Activated B cell treated with CpG ODN at 0.5 μM for 24 hours (primary cell): ENCODE measurements around the gene PWWP2B. TPM values are rescaled to one million over a fixed set of nuclear protein-coding genes. Genes with fewer than 3 reads are reported as not detected.

Experiments used
- ATAC-seq: fragments of 200-7000 bp; cut with Tn5 transposase; one replicate; pipeline ENCODE4 v1.10.0; 2021; ENCODE audit warnings: low read depth, mild to moderate bottlenecking, moderate library complexity
- CTCF ChIA-PET: fragments of 350-600 bp; sonication (Branson Sonifier 250); formaldehyde crosslinking; loops from one replicate; lab custom pipeline; 2021; ENCODE audit warnings: antibody characterized with exemption; lab: Charles Lee
- POLR2A ChIA-PET: fragments of 350-600 bp; sonication (Branson Sonifier 250); formaldehyde crosslinking; loops from one replicate; lab custom pipeline; 2021; ENCODE audit warnings: antibody characterized with exemption; lab: Charles Lee
- DNase-seq: peaks from one replicate; pipeline ENCODE4 v3.0.0; 2022
- H3K27ac Mint-ChIP-seq: one replicate; pipeline ENCODE4 v1.8.0; 2020; ENCODE audit warnings: mixed read lengths
- H3K27me3 Mint-ChIP-seq: one replicate; pipeline ENCODE4 v1.8.0; 2021; ENCODE audit warnings: mixed read lengths
- H3K36me3 Mint-ChIP-seq: one replicate; pipeline ENCODE4 v1.8.0; 2021; ENCODE audit warnings: low read depth, mixed read lengths
- H3K4me1 Mint-ChIP-seq: one replicate; pipeline ENCODE4 v1.8.0; 2021; ENCODE audit warnings: mixed read lengths
- H3K4me3 Mint-ChIP-seq: one replicate; pipeline ENCODE4 v1.8.0; 2020; ENCODE audit warnings: mild to moderate bottlenecking, mixed read lengths
- H3K9me3 Mint-ChIP-seq: one replicate; pipeline ENCODE4 v1.8.0; 2020; ENCODE audit warnings: mixed read lengths
- CTCF ChIP-seq: fragments of 200-600 bp; IDR thresholded peaks from one replicate; pipeline ENCODE4 v1.8.0; 2022; ENCODE audit warnings: antibody characterized with exemption, mild to moderate bottlenecking
- intact Hi-C: fragments of 100-400 bp; cut with micrococcal nuclease; formaldehyde crosslinking; loops from one replicate; pipeline ENCODE4 v1.15.1; 2024
- total RNA-seq: library from RNA; stranded (reverse); gene quantifications from 2 replicates; pipeline ENCODE4 v1.2.3, GENCODE V29; 2022

PWWP2B gene
- total RNA-seq, 1 donor from 2014 or later: 13.4 TPM

GRCh38 chr10:132368391-132368790 is 28.6 kb upstream of the PWWP2B start:
- H3K9me3 Mint-ChIP-seq: no peaks in the 10 kb centered on the region
- intact Hi-C loops: no loop called here
- POLR2A ChIA-PET: interaction anchor here (0.6 kb wide), 1 partner anchor 33 kb away, joined by 3 read pairs; no protein-coding TSS in a partner anchor
- no peak for DNase-seq
- CTCF ChIA-PET: no interaction called here
- H3K27ac Mint-ChIP-seq: no peak overlapping the region
- ATAC-seq: no peak
- H3K27me3 Mint-ChIP-seq: peaks cover 7% of the 10 kb centered on the region
- H3K4me3 Mint-ChIP-seq: no peak overlapping the region
- peaks cover 25% of the 10 kb centered on the region for H3K36me3 Mint-ChIP-seq
- H3K4me1 Mint-ChIP-seq: no peaks in the 10 kb centered on the region
- no peak for TF ChIP-seq CTCF

GRCh38 chr10:132368881-132369635 is 27.9 kb upstream of the PWWP2B start:
- DNase-seq (no peak), ATAC-seq (no peak)
- intact Hi-C loops: no loop called here
- ChIA-PET CTCF (no interaction called here), POLR2A (no interaction called here)
- Mint-ChIP-seq H3K4me3 (no peak overlapping the region), H3K27ac (no peak overlapping the region), H3K9me3 (no peaks in the 10 kb centered on the region), H3K27me3 (peaks cover 7% of the 10 kb centered on the region), H3K36me3 (peaks cover 25% of the 10 kb centered on the region), H3K4me1 (no peaks in the 10 kb centered on the region)
- TF ChIP-seq CTCF: no peak

GRCh38 chr10:132369636-132370185 is 27.3 kb upstream of the PWWP2B start:
- TF ChIP-seq CTCF: no peak

GRCh38 chr10:132370426-132371340 is 26.3 kb upstream of the PWWP2B start:
- Mint-ChIP-seq H3K27me3 (peaks cover 7% of the 10 kb centered on the region), H3K27ac (no peak overlapping the region), H3K9me3 (no peaks in the 10 kb centered on the region), H3K4me1 (no peaks in the 10 kb centered on the region), H3K36me3 (peaks cover 17% of the 10 kb centered on the region), H3K4me3 (no peak overlapping the region)
- ChIA-PET POLR2A (no interaction called here), CTCF (no interaction called here)
- intact Hi-C loops: loop anchor here (5.0 kb wide), 1 partner anchor 148 kb away; no protein-coding TSS in a partner anchor
- ATAC-seq (no peak), DNase-seq (no peak)
- TF ChIP-seq CTCF: no peak

More at GRCh38 chr10:132369636-132370185, 27.3 kb upstream of the PWWP2B start:
- no peaks in the 10 kb centered on the region for H3K4me1 Mint-ChIP-seq
- intact Hi-C loops: loop anchor here (5.0 kb wide), 1 partner anchor 147 kb away; no protein-coding TSS in a partner anchor
- ChIA-PET POLR2A (no interaction called here), CTCF (no interaction called here)
- no peaks in the 10 kb centered on the region for H3K9me3 Mint-ChIP-seq
- ATAC-seq (no peak), DNase-seq (no peak)
- no peak overlapping the region for H3K4me3 Mint-ChIP-seq
- H3K36me3 Mint-ChIP-seq: peaks cover 24% of the 10 kb centered on the region
- H3K27ac Mint-ChIP-seq: no peak overlapping the region
- peaks cover 7% of the 10 kb centered on the region for H3K27me3 Mint-ChIP-seq
